GM18511 (cell line): ENCODE measurements around the gene MYO1B.

Experiments
- ATAC-seq: cut with Tn5 transposase; IDR thresholded peaks from one replicate; pipeline ENCODE4 v1.9.1; 2021; ENCODE audit warnings: mild to moderate bottlenecking, moderate library complexity; ENCODE audit not compliant: unreplicated experiment

The MYO1B gene

DNA sequence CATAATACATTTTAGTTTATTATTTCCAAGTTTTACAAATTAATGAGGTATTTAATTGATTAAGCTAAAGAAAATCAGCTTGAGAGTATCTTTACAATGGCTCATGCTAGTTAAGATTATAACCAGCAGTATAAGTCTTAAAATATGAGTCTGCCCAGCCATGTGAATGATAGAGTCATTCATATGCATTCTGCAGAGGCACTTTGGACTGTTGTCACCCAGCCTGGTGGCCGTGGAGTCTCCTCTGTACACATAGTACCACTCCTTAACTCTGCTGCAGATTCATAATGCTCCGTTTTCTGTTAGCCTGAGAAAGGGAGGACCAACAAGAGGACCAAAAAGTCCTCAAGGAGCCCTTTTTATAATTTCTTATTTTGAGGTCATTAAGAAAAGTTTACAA, 148.8 kb downstream of the MYO1B start:
- ATAC-seq = no peak

DNA sequence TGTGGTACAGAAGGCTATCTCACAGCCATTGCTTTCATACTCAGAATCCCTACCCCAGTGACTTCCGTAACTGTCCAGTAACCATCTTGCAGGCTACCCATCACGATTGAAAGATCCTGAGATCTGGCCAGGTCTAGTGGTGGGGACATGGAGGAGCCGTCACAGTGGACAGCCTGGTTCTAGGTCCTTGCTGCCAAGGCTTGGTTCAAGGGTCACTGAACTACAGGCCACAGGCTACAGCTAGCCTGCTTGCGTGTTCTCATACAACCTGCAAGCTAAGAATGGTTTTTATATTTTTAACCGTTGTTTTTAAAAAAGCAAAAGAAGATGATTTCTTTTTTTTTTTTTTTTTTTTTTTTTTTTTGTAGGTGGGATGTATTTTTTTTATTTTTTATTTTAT, 151.6 kb downstream of the MYO1B start:
- ATAC-seq = no peak

DNA sequence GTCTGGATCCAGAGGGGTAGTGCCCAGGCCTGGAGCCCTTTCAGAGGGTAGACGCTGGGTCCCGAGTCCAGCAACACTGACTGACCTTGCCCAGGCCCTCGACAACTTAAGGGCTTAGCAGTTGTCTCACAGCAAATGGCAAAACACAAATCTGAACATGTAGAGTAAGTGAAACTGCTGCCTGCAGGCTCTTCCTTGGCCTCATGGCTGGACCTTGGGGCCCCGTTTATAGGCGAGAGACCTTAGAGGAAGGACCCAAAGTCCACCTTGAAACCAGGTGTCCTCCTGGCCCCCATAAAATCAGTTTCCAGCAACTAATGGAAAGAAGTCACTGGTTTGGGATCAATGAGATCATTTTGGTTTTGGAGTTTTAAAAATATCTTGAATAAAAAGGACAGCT, 154.4 kb downstream of the MYO1B start:
- no peak for ATAC-seq

DNA sequence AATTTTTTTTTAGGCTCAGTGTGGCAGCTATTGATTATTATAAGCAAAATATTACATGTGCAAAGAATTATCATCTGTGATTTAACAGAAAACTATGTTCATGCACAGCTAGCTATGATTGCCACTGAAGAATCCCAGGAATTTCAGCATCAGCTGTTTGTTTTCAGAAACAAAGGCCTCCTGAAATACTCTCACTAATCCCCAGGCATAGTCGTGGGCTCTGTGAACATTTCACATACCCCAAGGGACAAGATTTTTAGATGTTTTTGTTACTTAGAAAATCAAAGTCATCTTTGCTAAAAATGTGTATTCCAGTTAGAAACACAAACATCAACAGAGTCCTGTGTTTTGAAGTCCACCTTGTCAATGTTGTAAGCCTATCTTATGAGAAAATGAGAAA, 156.1 kb downstream of the MYO1B start:
- ATAC-seq = no peak

DNA sequence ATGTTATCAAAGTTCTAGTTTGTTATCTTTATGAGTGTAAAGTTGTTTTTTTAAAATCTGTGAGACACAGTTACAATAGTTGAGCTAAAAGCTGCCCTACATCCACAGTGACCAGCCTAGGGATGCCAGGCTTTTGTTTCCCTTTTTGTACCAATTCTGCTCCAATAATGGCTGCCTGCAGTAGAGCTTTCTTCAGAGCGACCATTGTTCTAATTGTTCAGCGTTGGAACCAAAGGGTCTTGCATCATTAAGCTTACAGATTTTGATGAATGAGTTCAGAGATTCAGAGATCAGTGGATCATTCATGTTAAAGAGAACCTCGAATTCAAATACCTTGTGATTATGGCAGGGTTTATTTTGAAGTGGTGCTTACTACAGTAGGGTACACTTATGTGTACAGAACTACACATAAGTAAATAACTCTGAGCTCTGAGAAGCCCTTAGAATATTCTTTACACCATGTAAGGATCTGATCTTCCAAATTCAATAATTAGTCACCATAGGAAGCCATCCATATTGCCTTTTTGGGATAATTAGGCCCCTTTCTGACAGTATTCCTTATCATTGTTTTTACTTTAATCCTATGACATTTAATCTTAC, 157.9 kb downstream of the MYO1B start:
- ATAC-seq = no peak

DNA sequence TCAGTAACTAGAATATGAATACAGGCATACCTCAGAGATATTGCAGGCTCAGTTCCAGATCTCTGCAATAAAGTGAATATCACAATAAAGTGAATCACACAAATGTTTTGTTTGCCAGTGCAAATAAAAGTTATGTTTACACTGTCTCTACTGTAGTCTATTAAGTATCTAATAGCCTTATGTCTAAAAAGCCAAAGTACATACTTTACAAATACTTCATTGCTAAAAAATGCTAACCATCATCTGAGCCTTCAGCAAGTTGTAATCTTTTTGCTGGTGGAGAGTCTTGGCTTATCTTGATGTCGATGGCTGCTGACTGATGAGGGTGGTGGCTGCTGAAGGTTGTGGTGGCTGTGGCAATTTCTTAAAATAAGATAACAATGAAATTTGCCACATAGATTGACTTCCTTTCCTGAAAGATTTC, 159.4 kb downstream of the MYO1B start:
- ATAC-seq = no peak

DNA sequence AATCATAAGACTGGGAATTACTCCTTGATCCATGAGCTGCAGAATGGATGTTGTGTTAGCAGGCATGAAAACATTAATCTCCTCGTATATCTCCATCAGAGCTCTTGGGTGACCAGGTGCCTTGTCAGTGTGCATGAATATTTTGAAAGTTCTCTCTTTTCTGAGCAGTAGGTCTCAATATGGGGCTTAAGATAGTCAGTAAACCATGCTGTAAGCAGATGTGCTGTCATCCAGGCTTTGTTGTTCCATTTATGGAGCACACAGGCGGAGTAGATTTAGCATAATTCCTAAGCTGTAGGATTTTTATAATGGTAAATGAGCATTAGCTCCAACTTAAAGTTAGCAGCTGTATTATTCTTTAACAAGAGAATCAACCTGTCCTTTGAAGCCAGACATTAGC, 160.3 kb downstream of the MYO1B start:
- no peak for ATAC-seq

DNA sequence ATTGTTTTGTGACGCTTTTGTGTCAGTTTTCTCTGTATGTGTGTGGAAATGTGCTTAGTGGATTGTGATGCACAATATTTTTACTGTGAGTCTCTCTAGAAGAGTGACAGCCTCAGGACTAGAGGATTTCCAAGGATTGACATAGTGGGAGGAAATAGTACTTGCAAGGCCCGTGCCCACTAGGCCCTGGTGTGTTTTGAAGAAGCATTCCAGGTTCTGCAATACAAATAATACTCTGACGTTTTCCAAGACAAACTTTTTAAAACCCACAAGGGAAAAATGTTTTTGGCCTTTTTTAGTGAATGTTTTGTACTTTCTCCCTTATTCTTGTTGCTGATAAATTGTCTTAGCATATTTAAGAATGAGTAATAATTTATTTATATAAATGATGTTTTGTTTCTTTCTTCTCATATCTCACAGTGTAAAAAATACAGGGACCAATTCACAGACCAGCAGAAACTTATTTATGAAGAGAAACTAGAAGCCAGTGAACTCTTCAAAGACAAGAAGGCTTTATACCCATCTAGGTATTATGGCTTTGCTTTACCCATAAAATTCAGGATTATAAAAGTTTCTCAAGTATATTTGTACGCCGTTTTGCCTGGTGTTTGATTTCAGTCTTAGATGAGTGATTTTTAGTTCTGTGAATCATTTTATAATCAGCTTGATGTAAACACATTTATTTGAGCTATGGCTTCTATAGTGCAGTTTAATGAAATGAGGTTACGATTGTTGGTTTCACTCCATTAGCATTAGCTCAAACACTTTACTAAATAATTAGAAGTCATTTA, 165.6 kb downstream of the MYO1B start:
- no peak for ATAC-seq

DNA sequence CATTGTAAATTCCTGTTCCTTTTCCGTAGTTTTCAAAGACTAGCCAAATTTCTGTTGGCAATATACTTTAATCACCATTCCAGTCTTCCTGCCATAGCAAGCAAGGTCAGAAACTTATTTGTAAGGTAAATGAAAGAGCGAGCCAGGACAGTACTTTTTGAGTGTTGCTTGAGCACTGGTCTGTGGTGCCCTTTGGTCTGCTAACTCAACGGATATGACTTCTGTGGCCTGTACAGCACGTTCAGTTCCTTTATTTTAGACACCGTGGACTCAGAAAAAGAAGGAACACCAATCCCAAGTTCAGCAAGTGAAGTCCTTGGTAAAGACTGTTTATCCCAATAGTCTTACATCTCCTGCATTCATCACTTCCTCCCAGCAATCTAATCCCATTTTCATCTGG, 166.3 kb downstream of the MYO1B start:
- no peak for ATAC-seq

DNA sequence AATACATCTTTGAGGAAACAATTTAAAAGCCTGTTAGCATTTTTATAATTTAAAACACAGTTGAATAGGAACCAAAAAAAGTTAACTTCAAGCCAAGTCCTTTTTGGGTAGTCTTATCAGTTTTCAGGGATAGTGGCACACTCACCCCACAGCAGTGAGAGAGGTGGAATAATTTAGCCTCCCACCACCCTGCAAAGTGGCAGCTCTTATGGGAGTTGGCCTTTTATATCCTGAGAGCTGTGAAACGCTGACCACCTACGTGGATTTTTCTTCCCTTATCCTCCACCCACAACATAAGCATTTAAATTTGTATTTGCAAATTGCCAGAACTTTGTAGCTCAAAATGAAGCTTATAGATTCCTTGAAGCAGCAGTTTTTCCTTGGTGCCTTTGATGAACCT, 167.1 kb downstream of the MYO1B start:
- no peak for ATAC-seq

DNA sequence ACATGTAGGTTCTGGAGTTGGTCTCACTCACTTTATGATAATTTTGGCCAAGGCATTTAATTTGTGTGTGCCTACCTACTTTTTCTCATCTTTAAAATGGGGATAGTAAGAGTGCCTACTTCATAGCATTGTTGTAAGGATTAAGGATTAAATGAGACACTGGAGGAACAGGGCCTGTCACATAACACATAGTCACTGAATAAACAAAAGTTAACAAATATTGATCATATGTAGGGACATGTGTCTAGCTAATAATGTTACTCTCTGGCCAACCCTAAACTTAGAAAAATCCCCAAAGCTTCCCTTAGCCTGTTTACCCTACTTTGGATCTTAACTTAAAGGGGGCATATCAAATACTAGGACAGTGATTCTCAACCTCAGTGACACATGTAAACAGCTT, 169.9 kb downstream of the MYO1B start:
- ATAC-seq = no peak

DNA sequence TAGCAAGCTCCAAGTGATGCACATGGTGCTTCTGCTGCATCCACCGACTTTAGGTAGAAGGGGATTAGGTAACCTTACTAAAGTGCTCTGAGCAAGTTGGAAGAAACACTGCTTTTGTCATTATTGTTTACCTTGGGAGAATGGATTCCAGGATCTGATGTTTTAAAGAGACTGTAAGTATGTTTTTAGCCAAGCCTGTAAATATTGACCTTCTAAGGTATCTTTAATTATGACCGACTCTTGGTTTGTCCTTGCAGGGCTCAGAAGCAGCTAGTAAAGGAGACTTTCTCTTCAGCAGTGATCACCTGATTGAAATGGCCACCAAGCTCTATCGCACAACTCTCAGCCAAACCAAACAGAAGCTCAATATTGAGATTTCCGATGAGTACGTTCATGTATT, 170.7 kb downstream of the MYO1B start:
- ATAC-seq = no peak

DNA sequence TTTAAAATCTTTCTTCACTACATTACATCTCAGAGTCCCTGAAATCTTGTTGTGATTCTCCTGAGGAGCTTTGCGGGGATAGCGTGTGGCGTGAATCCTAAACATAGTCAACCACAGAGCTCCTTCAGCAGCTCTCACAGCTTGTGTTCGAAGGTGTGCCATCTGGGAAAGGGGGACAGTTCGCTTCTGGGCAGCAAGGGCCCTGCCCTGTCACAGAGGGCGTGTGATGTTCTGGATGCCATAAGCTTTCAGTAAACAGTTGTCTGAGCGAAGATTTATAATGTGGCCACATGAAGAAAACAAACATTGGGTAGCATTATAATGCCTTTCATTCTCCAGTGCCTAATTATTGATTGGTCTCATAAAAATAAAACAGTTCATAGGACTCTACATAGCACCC, 172.5 kb downstream of the MYO1B start:
- ATAC-seq = no peak

DNA sequence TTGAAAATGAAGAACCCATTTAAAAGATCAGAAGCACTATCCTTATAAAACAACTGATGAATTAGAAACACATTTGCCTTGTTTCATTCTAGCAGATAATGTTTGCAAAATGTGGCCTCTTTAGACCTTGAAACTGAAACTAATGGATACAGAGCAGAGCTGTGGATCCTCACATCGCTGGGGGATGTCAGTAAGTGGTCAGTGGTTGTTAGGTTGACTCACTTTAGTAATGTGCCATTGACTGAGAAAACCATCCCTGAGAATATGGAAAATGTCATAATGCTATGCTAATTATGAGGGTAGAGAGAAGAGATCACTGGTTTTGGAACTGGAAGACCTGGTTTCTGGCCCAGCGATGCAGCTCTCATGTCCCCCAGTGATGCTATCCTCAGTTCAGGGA, 176.7 kb downstream of the MYO1B start:
- ATAC-seq = no peak

DNA sequence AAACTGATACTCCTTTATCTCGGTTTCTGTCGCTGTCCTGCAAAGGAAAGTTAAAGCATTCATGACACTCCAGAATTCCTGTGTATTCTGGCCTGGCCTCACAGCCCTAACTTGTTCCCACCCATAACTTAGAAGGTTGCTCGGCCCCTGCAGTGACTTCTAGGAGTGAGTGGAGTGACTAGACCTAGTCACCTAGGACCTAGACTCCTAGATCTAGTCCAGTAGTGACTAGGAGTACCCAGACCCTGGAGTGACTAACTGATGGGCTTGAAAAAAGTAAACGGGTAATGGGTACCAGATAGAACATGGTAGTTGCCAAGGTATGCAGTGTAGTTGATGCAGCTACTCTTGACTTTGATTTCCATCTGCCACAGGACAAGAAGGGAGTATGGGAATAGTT, 181.8 kb downstream of the MYO1B start:
- no peak for ATAC-seq

DNA sequence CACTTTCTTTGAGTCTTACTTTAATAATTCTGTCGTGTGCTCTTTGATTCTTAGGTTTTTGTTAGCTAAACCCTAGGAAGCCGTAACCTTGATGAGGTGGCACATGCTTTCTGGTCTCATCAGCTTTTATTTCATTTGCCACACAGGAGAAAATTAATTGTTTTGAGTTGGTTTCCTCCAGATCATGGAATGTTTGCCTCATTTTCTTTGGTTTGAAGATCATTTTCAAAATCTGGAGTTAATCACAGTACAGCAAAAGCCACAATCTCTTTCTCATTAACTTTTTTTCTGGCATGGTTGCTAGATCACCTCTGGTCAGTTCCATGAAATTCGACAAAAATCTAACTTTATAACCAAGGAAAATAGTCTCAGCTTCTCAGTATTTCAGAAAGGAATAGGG, 182.9 kb downstream of the MYO1B start:
- ATAC-seq = no peak

DNA sequence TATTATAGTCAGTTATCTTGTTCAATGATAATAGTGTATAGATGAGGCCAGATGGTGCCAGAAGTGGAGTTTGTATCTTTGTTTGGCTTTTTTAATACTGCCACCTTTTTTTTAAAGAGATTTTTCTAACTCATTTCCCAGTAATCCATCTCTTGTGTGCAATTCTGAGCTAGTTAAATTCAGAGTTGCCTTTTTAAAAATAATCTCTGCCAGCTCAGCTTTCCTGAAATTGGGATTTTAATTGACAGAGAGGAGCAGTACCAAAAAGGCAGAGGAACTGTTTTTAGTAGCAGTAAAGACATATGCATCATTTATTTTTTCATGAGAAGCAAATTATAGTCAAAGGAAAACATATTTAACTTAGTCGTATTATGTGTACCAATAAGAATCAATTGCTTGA, 185.3 kb downstream of the MYO1B start:
- no peak for ATAC-seq

DNA sequence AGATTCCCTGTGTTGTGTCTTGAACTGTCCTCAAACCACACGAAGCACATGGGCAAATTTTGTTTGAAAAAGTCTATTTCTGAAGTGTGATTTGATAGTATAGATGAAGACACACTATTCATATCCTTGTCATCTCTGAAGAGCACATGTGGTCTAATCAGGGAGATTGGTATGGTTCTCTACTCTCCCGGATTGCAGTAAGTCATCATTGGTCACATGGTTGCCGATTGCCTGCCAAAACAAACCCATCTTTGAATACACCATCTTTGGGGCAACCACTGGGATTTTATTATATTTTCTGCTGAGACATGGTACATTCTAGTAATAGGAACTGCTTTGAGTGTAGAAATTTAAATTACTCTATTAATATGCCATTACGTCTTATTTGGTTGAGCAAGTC, 186.9 kb downstream of the MYO1B start:
- ATAC-seq = no peak

DNA sequence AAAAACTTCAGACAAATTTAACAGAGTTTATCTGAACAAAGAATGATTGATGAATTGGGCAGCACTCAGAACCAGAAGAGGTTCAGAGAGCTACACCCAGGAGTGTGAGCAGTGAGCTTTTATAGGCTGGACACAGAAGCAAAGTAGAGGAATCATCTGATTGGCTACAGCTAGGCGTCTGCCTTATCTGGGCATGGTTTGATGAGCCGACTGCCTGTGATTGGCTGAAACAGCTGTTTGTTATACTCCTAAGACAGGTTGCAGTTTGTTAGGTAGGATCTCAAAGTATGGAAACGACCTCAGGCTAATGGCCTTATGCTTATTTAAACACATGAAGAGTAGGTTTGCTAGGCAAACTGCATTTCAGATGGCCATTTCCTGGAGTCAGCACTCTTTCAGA, 188.9 kb downstream of the MYO1B start:
- ATAC-seq = no peak

DNA sequence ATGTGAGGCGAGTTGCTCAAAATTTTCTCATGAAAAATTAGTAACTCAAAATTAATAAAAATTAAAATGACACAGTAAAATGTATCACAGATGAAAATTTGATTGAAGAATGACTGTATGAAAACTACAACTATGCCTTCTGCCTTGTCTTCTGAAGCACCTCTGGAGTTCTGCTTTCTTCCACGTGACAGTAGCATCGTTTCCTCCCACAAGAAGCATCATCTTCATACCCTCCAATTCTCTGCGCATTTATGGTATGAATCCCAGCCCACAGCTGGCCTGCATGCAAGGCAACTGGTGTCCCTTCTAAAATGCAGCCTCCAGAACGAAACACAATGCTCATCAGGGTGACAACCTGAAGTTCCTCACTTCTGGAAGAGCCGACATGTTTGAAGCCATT, 189.9 kb downstream of the MYO1B start:
- no peak for ATAC-seq

DNA sequence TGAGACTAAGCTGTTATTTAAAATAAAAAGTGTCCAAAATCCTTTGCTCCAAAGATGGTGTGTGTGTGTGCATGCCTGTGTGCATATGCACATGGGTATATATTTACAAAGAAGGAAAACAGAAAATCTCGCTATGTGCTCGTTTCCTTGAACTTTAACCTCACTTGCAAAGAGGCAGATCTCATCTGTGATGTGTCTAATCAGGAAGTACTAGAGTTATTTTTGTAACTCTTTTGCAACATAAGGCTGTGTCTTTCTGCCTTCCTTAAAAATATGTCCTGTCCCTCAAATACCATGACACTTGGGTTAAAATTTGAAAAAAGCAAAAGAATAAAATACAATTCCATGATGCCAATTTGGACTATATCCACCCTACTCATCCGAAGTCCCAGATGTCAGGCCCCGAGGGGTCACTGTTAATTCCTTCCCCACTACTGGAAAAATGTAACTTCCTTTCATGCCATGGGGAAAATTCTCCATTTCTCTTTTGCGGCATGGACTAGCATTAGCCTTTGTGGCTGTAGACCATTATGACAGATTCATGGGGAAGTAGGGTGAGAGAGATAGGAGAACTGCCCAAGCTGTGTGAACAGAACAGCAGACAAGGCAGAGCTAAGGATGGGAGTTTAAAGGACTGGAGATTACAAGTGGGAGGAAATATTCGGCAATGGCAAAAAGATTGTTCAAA, 191.3 kb downstream of the MYO1B start:
- no peak for ATAC-seq

DNA sequence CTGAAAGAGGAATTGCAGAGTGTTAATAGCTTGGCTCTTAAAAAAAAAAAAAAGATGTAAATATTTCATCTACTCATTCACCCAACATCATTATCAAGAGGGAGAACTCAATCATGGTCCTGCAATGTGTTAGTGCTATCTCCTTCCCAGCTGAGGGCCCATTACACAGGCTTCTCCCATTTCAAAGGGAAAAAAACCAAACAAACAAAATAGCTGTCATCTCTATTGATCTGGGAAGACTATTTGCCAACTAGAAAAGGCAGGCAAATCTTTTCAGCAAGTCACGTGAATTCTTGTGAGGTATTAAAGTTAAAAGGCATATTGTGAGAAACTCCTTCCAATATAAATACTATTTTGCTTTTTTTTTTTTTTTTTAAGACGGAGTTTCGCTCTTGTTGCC, 194.3 kb downstream of the MYO1B start:
- ATAC-seq = no peak
